Panc1 (cell line): ENCODE data around the gene CAD. TPM values are rescaled to one million over a fixed set of nuclear protein-coding genes. Genes with fewer than 3 reads are reported as not detected.

Source experiments
- ATAC-seq: fragments of 200-7000 bp; cut with Tn5 transposase; 2 replicates; pipeline ENCODE4 v1.9.1; 2020; ENCODE audit warnings: mild to moderate bottlenecking, moderate library complexity
- BruUV-seq: library from RNA; stranded (reverse); fragments of 400-500 nt; replicated peaks from 2 replicates; lab custom pipeline; 2021; lab: Mats Ljungman, UMichigan
- CTCF ChIA-PET: fragments of 300-600 bp; sonication (Branson Sonifier 250); formaldehyde crosslinking; loops from one replicate; lab custom pipeline; 2022; ENCODE audit warnings: antibody characterized with exemption; lab: Charles Lee
- POLR2A ChIA-PET: fragments of 300-600 bp; sonication (Branson Sonifier 250); formaldehyde crosslinking; loops from one replicate; lab custom pipeline; 2022; ENCODE audit warnings: antibody characterized with exemption; lab: Charles Lee
- DNase-seq: peaks from one replicate; pipeline ENCODE4 v3.0.0-alpha.2; 2010; ENCODE audit warnings: low read depth, low spot score
- H3K27ac ChIP-seq: 2 replicates; pipeline ENCODE4 v1.5.1; 2011; ENCODE audit warnings: mild to moderate bottlenecking, low read length, inconsistent platforms
- H3K27me3 ChIP-seq: fragments of 200-500 bp; sonication (Bioruptor generic); 2 replicates; pipeline ENCODE4 v1.6.0; 2014; ENCODE audit warnings: low read length, inconsistent platforms; ENCODE audit not compliant: control insufficient read depth, insufficient read depth
- H3K36me3 ChIP-seq: fragments of 200-500 bp; sonication (Bioruptor generic); 2 replicates; pipeline ENCODE4 v1.5.1; 2014; ENCODE audit warnings: inconsistent platforms, mild to moderate bottlenecking, low read length, moderate library complexity; ENCODE audit not compliant: control insufficient read depth, insufficient read depth
- H3K4me1 ChIP-seq: 2 replicates; pipeline ENCODE4 v1.5.1; 2011; ENCODE audit warnings: inconsistent platforms, mild to moderate bottlenecking, low read length, moderate library complexity; ENCODE audit not compliant: control insufficient read depth, insufficient read depth
- H3K4me3 ChIP-seq, 2 experiments: 2 replicates each; pipeline ENCODE4 v1.5.1; 2011 to 2012; ENCODE audit warnings: low read depth in 2 of 2, low read length in 2 of 2, mild to moderate bottlenecking in 2 of 2, inconsistent platforms in 1 of 2, moderate library complexity in 1 of 2
- H3K9me3 ChIP-seq: fragments of 200-500 bp; sonication (Bioruptor generic); 2 replicates; pipeline ENCODE4 v1.5.1; 2014; ENCODE audit warnings: low read depth, mild to moderate bottlenecking, inconsistent platforms, low read length, moderate library complexity; ENCODE audit not compliant: control insufficient read depth, insufficient read depth
- CTCF ChIP-seq: fragments of 450-650 bp; IDR thresholded peaks from 2 replicates; pipeline ENCODE4 v1.5.1; 2017; ENCODE audit warnings: mild to moderate bottlenecking
- POLR2AphosphoS5 ChIP-seq: IDR thresholded peaks from 2 replicates; pipeline ENCODE4 v1.6.1; 2012; ENCODE audit warnings: mild to moderate bottlenecking, low read depth, low read length, moderate library complexity
- REST ChIP-seq, 2 experiments: IDR thresholded peaks; 2 replicates each; pipeline ENCODE4 v1.6.1; 2011 to 2012; ENCODE audit warnings: low read depth in 2 of 2, control low read depth in 1 of 2, low read length in 1 of 2, mild to moderate bottlenecking in 1 of 2, moderate library complexity in 1 of 2; ENCODE audit not compliant: insufficient read depth in 1 of 2
- SIN3A ChIP-seq: IDR thresholded peaks from 2 replicates; pipeline ENCODE4 v1.6.1; 2012; ENCODE audit warnings: low read depth, mild to moderate bottlenecking, low read length, moderate library complexity, borderline replicate concordance; ENCODE audit not compliant: insufficient read depth
- TCF7L2 ChIP-seq: IDR thresholded peaks from 2 replicates; pipeline ENCODE4 v1.6.1; 2011; ENCODE audit warnings: mild to moderate bottlenecking, low read depth, low read length, inconsistent platforms
- in situ Hi-C: cut with HindIII; loops from 2 replicates; pipeline ENCODE4 v1.10.0; 2016; ENCODE audit warnings: low sequenced_read_pairs, low pct_unique_long_range_greater_than_20kb
- intact Hi-C: fragments of 100-400 bp; cut with micrococcal nuclease; formaldehyde crosslinking; loops from one replicate; pipeline ENCODE4 v1.10.0; 2022; ENCODE audit not compliant: unreplicated experiment
- total RNA-seq: library from RNA; stranded (reverse); gene quantifications from one replicate; pipeline ENCODE4 v1.2.1, GENCODE V29; 2021; ENCODE audit not compliant: unreplicated experiment

CAD gene
- total RNA-seq, 1 experiment from 2014 or later: 76.7 TPM

- H3K27me3 ChIP-seq: no peaks in the 10 kb centered on the region
- no peak overlapping the region for H3K27ac ChIP-seq
- TF ChIP-seq POLR2AphosphoS5 (no peak), TCF7L2 (no peak), REST (IDR thresholded peaks at IDR 0.05; ENCODE audit: insufficient read depth in 1 of 2, low read depth in 2 of 2, low read length in 1 of 2) (no peak), SIN3A (no peak), CTCF (no peak)
- intact Hi-C loops: no loop called here
- H3K4me3 ChIP-seq: no peak overlapping the region
- in situ Hi-C loops: no loop called here
- no peak for ATAC-seq
- POLR2A ChIA-PET: interaction anchor here (0.6 kb wide), 1 partner anchor 746 kb away, joined by 4 read pairs; no protein-coding TSS in a partner anchor
- H3K9me3 ChIP-seq: no peaks in the 10 kb centered on the region
- H3K36me3 ChIP-seq: peaks cover 43% of the 10 kb centered on the region
- CTCF ChIA-PET: no interaction called here
- BruUV-seq: no TSS peak
- no peak for DNase-seq
- peaks cover 3% of the 10 kb centered on the region; the same call in 1 of the 2 replicates for H3K4me1 ChIP-seq
Measured at GRCh38 chr2:27223416-27223815, 6.2 kb downstream of the CAD start.

GRCh38 chr2:27225526-27225925 lies 8.4 kb downstream of the CAD start:
- H3K36me3 ChIP-seq: peaks cover 35% of the 10 kb centered on the region
- CTCF ChIA-PET: interaction anchor here (0.7 kb wide), 1 partner anchor 78 kb away, joined by 9 read pairs; no protein-coding TSS in a partner anchor
- no peak for DNase-seq
- no TSS peak for BruUV-seq
- no peaks in the 10 kb centered on the region for H3K9me3 ChIP-seq
- intact Hi-C loops (no loop called here), in situ Hi-C loops (no loop called here)
- TF ChIP-seq REST (IDR thresholded peaks at IDR 0.05; ENCODE audit: insufficient read depth in 1 of 2, low read depth in 2 of 2, low read length in 1 of 2): no peak
- TF ChIP-seq SIN3A: no peak
- TF ChIP-seq CTCF: no peak
- TF ChIP-seq POLR2AphosphoS5: no peak
- TF ChIP-seq TCF7L2: no peak
- no peak overlapping the region for H3K4me3 ChIP-seq
- POLR2A ChIA-PET: no interaction called here
- no peak overlapping the region for H3K27ac ChIP-seq
- ATAC-seq: no peak
- H3K4me1 ChIP-seq: no peaks in the 10 kb centered on the region
- H3K27me3 ChIP-seq: no peaks in the 10 kb centered on the region
